HG03097 (cell line): ENCODE data around the gene LRCH2.
"Not testable (repeated sequence)": the region's sequence is repeated elsewhere in the genome, so short reads cannot be mapped to it uniquely, and the experiment has no call there.

ENCODE experiments used
- ATAC-seq: cut with Tn5 transposase; IDR thresholded peaks from one replicate; pipeline ENCODE4 v1.9.1; 2021; ENCODE audit not compliant: unreplicated experiment, low FRiP score

LRCH2 gene

GRCh38 chrX:115233497-115234455 lies at the start of gene LRCH2:
TSS of gene LRCH2 (minus strand) at chrX:115234096. CDS start at chrX:115234041, 55 bp downstream.
- no peak for ATAC-seq

- no peak for ATAC-seq
Observed at GRCh38 chrX:115269051-115269683, 35.3 kb upstream of the LRCH2 start.

GRCh38 chrX:115268421-115268820 lies 34.5 kb upstream of the LRCH2 start:
- no peak for ATAC-seq

- ATAC-seq = no peak
Observed at GRCh38 chrX:115266300-115266699, 32.4 kb upstream of the LRCH2 start.

GRCh38 chrX:115264009-115264408 lies 30.1 kb upstream of the LRCH2 start:
- no peak for ATAC-seq

- ATAC-seq = no peak
Observed at GRCh38 chrX:115261148-115261547, 27.3 kb upstream of the LRCH2 start.

GRCh38 chrX:115260330-115260729 lies 26.4 kb upstream of the LRCH2 start:
- no peak for ATAC-seq

- no peak for ATAC-seq
Observed at GRCh38 chrX:115259238-115259875, 25.5 kb upstream of the LRCH2 start.

- no peak for ATAC-seq
Observed at GRCh38 chrX:115257711-115258110, 23.8 kb upstream of the LRCH2 start.

- ATAC-seq = no peak
Observed at GRCh38 chrX:115255003-115255402, 21.1 kb upstream of the LRCH2 start.

GRCh38 chrX:115251458-115252233 lies 17.8 kb upstream of the LRCH2 start:
- ATAC-seq = no peak

GRCh38 chrX:115237056-115237455 lies 3.2 kb upstream of the LRCH2 start:
- no peak for ATAC-seq

GRCh38 chrX:115236560-115236959 lies 2.7 kb upstream of the LRCH2 start:
- no peak for ATAC-seq

GRCh38 chrX:115234461-115234860 lies 565 bp upstream of the LRCH2 start:
- ATAC-seq = no peak

- no peak for ATAC-seq
Observed at GRCh38 chrX:115232933-115233496, 881 bp downstream of the LRCH2 start.

GRCh38 chrX:115229337-115230003 lies 4.4 kb downstream of the LRCH2 start:
- ATAC-seq = no peak

- ATAC-seq = no peak
Observed at GRCh38 chrX:115226929-115227328, 7.0 kb downstream of the LRCH2 start.

GRCh38 chrX:115217346-115217745 lies 16.6 kb downstream of the LRCH2 start:
- not testable (repeated sequence) for ATAC-seq

GRCh38 chrX:115214605-115215004 lies 19.3 kb downstream of the LRCH2 start:
- no peak for ATAC-seq

GRCh38 chrX:115214151-115214550 lies 19.7 kb downstream of the LRCH2 start:
- ATAC-seq = no peak
